GM18861 (cell line): ENCODE data around the gene CLDN4.
"Not testable (repeated sequence)": the region's sequence is repeated elsewhere in the genome, so short reads cannot be mapped to it uniquely, and the experiment has no call there.

Source experiments
- ATAC-seq: cut with Tn5 transposase; IDR thresholded peaks from one replicate; pipeline ENCODE4 v1.9.1; 2021; ENCODE audit not compliant: unreplicated experiment

CLDN4 gene

GRCh38 chr7:73823257-73823656 is 7.5 kb upstream of the CLDN4 start:
- ATAC-seq: no peak

DNA sequence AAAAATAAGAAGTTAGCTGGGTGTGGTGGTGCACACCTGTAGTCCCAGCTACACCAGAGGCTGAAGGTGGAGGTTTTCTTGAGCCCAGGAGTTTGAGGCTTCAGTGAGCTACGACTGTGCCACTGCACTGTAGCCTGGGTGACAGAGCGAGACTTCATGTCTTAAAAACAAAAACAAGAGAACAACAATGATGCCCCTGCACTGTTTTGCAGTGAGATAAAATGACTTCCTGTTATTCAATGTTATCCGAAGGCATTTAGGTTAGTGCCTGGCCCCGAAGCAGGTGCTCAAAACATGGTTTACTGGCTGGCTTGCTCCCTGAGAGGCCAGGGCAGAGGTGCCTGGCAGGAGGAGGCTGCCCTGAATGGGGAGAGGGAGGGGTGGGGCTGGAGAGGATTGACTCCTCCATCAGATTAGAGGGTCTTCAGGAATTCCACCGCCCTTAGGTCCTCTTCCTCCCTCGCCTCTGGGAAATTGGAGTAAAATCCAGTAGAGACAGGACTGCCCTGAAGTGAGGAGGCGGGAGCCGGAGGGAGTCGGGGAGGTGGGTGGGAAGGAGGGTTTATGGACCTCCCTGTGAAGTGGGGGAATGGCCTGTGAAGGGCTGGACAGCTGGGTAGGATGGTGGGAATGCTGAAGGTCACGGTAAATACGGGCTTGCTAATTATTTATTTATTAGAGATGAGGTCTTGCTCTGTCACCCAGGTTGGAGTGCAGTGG is 6.8 kb upstream of the CLDN4 start:
- no peak for ATAC-seq

DNA sequence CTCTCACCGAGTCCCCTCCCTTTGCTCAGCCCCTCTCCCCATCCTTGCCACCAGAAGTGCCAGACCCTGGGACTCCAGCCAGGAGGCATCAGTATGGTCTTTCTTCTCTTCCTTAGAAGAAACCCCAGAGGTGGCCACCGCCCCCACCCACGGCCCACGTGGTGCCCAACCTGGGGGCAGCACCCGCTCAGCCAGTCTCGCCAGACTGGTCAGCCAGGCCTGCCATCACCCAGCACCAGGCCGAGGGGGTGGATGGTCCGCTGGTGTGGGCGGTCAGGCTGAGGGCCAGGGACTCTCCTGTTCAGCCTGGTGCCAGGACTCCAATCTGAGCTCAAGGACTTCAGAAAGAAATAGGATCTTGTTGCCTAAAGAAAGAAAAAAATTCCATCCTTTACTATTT is 5.8 kb upstream of the CLDN4 start:
- no peak for ATAC-seq

- no peak for ATAC-seq
Measured at GRCh38 chr7:73827567-73828106, 3.2 kb upstream of the CLDN4 start.

DNA sequence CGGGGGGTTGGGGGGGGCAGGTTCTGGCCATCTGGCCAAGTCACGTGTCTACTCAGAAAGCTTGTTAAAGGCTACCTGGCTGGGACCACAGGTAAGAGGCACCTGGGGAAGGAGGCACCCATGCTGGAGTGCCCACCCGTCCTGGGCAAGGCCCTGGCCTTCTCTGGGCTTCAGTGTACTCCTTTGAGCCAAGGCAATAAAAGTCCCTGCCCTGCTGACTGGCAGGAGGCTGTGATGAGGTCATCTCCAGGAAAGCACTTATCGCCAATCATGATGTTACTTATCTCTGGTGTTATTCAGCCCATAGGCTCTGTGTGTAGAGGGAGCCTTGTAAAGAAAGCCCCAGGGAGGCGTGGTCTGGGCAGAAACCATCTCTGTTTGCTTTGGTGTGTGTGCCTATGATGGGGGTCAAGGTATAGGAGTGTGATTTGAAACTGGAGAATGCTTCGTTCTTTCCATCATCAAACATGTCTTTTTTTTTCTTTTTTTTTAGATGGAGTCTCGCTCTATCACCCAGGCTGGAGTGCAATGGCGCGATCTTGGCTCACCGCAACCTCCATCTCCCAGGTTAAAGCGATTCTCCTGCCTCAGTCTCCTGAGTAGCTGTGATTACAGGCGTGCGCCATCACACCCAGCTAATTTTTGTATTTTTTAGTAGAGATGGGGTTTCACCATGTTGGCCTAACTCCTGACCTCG is 2.5 kb upstream of the CLDN4 start:
- ATAC-seq: no peak

GRCh38 chr7:73828972-73829371 is 1.8 kb upstream of the CLDN4 start:
- ATAC-seq: no peak

DNA sequence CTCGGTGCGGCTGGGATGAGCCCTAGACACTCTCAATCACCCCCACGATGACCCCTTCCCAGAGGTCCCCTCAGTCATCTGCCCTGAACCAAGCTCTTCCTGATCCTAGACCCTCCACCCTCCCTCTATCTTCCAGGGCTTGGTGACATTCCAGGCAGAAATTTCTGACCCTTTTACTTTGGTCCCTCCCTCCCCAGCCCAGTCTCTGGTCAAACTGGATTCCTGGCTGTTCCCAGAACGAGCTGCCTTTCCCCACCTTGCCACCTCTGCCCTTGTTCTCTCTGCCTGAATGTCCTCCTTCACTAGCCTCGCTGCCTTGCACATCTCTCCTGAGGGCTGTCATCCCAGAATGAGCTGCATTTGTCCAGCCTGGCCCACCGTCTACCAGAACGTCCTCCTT is 1.3 kb upstream of the CLDN4 start:
- ATAC-seq: no peak

DNA sequence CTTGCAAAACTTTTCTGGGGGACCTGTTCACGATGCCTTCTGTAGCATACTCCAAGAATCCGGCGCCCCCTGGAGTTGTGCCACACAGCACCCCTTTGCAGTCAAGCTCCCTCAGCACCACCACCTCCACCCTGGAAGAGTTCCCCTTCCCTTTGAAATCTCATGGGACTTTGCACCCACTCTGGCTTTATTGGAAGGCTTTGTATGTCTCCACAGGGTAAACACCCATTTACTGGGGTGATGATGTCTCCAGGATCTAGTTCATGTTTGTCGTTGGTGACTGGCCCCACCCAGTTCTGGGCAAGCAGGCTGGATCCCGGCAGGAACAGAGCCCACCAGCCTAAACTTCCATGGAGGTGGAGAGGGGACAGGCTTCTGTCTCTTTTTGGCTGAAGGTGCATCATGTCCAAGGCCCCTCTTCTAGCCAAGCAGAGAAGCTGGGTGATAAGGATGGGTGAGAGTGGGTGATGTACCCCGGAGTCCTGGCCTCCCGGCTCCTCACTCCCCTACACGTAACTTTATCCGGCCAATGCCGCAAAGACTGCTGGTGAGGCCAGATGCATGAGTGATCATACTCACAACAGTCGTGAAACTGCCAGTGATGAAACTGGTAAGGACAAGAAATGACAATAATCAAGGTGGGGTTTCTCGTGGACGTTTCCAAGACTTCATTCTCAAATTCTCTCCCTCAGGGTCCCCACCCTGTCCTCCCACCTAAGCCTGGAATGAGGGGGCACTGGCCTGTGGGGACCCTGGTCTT is 695 bp upstream of the CLDN4 start:
- no peak for ATAC-seq

- ATAC-seq: no peak
Measured at GRCh38 chr7:73831584-73831833, 713 bp downstream of the CLDN4 start.

- ATAC-seq: no peak
Measured at GRCh38 chr7:73831834-73832651, 1.2 kb downstream of the CLDN4 start.

- no peak for ATAC-seq
Measured at GRCh38 chr7:73832806-73833205, 2.0 kb downstream of the CLDN4 start.

DNA sequence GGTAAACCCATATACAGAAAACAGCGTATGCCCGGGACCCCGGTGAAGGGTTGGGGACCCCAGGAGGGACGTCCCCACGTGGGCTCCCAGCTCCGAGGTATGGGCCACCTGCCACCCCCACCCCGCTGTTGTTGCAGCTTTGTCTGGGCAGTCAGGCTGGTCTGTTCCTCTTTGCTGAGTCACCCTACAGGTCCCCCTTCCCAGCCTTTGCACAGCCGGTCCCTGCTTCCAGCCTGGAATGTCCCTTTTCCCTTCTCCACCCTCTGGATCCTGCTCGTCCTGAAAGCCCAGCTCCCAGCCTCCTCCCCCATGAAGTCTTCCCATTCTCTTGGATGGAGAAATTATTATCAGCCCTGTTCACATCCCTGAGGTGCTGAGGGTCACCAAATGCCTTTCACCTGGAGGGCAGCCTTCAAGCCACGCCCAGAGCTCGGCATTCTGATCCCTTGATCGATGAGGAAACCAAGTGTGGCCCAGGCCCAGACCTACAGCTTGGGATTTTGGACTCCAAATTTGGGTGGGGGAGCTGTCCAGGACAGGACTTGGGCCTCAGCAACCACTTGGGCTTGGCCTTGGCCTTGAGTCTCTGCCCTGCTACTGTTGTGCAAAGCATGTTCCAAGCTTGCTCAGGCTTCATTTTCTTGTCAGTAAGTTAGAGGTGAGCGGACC is 2.6 kb downstream of the CLDN4 start:
- no peak for ATAC-seq

GRCh38 chr7:73834626-73835191 is 3.9 kb downstream of the CLDN4 start:
- no peak for ATAC-seq

- not testable (repeated sequence) for ATAC-seq
Measured at GRCh38 chr7:73837167-73837566, 6.4 kb downstream of the CLDN4 start.

DNA sequence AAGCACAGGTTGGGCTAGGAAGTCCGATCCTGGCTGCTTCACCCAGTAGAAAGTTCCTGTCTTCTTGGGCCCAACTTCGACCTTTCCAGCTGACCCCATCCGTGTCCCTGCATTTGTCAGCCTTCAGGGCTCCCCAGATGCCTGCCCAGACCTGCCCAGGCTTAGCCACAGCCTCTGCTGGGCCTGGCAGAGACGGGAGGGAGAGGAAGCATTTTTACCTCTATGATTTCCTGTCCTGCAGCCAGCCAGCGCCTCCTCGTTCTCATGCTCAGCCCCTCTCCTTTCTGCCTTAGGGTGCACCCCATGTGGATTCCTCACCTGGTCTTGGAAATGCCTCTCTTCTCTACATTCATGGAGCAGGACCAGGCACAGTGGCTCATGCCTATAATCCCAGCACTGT is 7.8 kb downstream of the CLDN4 start:
- no peak for ATAC-seq

DNA sequence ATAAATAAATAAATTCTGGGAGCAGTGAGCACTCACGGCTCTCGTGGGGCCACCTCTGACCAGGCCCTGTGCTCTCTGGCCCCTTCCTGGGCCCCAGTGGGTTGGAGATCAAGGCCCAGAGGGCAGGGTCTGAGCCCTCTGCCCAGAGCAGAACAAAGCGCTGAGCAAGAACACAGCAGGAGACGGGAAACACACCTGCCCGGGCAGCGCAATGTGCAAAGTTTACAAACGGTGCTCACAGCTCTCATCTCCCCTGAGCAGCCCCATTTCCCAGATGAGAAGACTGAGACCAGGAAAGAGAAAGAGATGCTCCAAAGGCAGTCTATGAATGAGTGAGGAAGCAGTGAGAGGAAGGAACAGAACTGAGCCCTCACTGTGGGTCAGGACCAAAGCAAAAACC is 8.5 kb downstream of the CLDN4 start:
- no peak for ATAC-seq

DNA sequence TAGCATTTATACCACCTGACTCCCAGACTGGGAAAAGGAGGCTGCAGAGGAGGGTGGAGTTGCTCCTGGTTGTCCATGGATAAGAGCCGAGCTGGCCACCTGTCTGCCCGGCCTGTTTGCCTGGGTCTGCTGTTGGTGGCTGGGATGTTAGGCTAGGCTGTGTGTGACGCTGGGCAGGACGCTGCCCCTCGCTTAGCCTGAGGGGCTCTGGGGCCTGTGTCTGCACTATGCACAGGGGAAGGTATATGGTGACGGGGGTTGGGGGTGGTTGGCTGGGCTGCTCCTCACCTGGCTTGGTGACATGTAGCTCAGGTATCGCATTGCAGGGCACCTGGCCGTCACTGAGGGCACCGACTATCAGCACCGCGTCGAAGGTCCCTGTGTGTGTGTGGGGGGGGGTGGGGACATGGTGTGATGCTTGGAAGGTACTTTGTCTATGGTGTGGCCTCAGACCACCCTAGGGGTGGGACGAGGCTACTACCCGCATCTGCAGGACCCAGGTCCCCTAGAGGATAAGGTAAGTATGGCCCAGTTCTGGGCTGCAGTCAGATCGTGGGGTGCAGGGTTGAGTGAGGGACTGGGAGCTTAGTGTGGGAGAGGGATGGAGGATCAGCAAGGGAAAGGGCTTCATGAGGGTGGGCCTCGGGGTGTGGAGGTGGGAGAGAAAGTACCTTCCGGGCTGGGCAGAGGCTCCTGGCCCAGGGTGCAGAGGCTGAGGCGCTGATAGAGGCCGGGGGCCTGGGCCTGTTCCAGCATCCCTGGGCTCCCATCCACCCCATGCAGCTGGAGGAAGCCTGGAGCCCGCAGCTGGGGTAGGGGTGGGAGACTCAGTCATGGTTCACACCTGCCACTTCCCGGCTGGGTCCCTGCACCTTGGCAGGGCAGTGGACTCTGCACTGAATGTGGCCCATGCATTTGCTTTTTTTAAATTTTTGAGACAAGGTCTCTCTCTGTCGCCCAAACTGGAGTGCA is 9.2 kb downstream of the CLDN4 start:
- no peak for ATAC-seq

DNA sequence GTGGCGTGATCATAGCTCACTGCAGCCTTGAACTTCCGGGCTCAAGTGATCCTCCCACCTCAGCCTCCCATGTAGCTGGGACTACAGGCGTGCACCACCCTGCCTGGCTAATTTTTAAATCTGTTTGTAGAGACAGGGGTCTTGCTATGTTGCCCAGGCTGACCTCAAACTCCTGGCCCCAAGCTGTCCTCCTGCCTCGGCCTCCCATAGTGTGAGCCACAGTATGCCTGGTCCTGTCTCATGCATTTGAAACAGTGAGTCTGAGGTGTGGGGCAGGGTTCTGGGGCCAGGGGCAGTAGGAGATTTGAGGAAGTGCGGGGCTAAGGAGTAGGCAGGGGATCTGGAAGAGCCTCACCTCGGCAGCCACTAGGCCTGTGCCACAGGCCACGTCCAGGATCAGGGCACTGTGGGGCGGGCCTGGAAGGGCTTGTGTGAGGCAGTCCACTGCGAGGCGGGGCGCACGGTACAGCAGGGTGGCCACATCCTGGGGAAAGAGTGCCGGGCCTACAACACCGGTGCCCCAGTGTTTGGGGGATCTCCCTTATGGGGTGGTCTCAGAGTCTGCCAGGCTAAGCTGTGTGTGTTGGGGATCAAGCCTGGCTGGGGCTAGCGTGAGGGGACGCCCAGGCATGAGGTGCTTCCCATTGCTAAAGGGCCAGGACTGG is 10.1 kb downstream of the CLDN4 start:
- ATAC-seq: no peak

DNA sequence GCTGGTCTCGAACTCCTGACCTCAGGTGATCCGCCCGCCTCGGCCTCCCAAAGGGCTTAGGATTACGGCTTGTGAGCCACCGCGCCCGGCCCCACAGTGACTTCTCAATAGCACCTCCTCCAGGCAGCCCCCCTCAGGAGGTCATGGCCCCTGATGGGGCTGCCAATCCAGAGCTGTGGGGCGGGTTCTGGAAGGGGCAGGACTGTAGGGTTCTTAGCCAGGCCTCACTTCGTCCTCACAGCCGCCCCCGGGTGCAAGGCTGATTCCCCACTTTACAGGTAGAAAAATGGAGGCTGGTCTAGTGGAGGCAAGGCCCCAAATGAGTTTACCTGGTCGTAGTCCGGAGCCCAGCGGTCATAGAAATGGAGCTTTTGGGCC is 10.9 kb downstream of the CLDN4 start:
- ATAC-seq: no peak
